Anterior cingulate cortex (tissue), 58 donors: ENCODE results near the gene GPR151.
A peak's percentile ranks its signal among the peaks of the same experiment; 100 is the strongest.

Source experiments
- DNase-seq, 58 donors: peaks; one replicate each; lab custom pipeline; 2025; lab: John Stamatoyannopoulos, UW

GPR151 gene

DNA sequence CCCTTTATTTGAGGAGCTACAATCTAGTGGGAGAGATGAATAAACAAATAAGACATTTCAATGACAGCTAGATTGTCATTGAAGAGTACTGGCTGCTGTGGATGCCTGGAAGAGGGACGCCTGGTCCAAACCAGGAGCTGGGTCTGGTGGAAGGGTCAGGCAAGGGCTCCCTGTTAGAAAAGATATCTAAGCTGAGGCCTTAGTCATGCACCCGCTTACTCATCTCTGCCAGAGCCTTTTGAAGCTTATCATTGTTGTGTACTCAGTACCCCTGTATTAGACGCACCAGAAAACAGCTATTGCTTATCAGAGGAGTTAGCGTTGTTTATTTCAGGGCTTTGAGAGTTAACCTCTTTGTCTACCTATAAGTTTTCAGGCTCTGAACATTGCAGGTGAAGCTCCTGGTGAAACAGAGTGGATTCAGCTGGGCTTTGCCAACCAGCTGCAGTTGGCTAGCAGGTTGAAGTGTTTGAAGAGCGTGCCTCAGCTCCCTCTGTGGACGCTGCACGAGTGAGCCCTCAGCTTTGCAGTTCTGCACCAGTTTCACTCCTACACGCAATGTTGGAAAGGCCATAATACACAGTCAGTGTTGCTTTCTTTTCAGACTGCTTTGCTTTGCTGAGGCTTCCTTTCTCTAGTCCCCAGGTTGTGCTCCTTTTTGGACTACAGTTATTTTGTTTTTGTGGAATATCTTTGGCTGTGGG, 5.6 kb upstream of the GPR151 start:
- DNase-seq, result no peak

DNA sequence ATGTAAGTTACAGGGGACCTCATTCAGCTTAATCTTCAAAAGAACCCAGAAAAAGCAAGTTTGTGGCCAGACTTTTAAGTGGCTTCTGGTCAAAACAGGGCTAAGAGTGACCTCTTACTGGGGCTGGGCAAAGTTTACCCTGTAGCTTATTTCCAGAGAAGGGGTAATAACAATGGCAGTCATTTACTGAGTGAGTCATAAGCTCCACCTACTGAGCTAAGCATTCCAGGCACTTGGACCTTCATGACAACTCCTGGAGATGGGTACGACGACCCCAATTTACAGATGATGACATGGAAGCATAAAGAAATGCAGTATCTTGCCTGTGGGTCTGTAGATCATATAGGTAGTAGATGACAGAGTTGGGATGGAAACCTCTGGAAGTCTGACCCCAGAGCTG, 4.7 kb upstream of the GPR151 start:
- no peak for DNase-seq

DNA sequence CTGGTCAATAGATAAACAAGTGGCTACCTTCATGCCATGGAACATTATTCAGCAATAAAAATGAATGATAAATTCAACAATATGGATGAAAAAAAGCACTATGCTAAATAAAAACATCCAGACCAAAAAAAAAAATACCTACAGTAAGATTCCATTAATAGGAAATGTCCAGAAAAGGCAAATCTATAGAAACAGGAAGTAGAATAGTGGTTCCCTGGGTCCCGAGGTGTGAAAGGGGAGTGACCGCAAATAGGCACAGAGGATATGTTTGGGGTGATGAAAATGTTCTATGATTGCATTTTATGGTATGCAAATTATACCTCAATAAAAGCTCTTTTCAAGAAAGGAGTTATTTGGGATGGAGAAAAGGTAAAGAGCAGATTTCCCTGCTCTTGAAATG, 3.6 kb upstream of the GPR151 start:
- no peak for DNase-seq

DNA sequence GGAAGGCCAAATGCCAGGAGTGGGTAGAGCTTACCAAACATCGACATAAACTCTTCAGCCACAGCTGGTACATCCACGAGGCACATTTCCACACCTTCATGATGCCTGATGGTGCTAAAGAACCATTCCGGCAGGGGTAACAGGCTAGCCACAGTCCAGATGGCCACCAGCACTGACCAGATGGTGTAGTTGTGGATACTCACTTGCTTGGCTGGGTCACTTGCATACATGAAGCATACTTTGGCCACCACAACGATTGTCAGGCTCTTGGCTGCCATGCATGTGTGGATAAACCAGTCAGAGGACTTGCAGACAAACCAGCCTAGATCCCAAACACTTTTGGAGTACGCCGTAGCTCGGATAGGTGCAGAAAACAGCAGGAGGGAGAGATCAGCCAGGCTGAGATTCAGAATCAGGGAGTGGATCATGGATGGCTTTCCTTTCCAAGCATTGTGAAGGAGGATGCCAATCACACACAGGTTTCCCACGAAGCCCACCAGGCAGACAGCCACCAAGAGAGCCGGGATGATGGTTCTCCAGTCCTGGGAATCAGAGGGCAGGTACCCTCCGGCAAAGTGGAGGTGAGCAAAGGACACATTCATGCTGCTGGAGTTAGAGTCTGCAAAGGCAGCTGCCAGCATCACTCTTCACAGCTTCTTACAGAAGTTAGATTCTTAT, 378 bp downstream of the GPR151 start:
- DNase-seq, result peak in 12 of 58 donors; percentile 3 to 60 (median 42)

DNA sequence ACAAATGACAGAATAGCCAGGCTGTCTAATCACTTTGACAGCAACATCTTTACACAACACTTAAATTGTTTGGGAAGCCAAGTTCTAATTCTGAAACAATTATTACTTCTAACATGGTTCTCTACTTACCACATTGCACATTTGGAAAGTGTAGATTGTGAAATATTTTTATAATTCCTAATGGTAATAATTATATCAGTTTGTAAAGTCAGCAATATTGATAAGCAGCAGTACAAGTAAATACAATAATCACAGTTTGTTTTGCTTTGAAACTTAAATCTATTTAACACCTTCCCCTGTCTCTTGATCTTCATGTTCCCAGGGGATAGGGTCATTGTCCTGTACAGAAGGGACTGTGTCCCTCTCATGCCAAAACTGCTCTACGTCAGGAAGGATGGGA, 1.4 kb downstream of the GPR151 start:
- no peak for DNase-seq

DNA sequence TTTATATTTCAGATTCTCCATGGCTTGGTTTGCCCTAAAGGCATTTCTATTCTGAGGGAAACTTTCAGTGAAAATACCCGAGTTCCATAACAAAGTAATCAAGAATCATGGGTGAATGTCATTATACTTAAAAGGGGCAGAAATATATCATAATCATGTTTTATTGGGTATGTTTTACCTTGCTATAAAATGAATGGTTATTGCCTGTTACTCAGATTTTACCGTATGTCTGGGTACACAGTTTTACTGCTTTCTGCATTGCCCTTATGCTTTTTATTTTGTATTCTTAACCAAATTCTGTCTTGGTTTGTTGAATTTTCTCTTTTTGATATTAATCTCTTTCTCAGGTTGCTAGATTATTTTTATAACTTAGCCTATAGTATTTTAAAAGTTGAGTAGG, 2.5 kb downstream of the GPR151 start:
- DNase-seq, result no peak

DNA sequence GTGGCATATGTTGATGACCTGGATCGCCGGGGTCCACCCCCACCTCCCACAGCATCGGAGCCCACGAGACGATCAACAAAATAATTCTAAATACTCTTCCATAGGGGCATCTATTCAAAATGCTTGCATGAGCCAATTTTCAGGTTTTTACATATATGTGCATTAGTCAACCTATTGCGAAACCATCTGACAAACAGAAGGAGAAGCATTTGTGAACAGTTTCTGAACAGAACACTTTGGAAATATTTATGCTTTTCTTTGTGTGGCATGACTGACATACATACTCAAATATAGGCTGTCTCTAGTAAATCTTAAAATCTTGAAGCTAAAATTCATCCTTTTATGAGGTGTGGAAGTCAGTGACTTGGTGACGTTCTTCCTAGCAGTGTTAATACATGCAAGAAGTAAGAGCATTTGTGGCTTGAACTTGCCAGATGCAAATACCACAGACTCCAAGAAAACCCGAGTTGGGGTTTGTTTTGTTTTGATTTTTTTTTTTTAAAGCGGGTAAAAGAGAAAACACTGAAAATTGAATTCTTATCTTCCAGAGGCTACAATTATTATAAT, 5.3 kb downstream of the GPR151 start:
- no peak for DNase-seq

DNA sequence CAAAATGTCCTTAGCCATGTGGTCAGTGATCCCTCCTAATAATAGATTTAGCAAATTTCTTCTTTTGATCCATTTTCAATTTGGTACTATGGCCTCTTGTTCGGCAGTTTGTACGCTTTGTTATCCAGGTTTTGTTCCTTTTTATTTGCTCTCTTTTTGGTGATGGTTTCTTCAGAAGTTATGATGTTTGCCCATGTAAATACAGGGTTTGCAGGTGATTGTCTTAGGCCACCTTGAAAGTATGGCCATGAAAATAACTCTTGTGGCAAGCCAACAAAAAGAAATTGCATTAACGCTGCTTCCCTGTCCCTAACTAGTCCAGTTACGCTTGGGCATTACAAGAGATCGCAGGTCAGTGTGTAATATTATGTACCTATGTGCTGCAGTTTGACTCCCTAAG, 8.6 kb downstream of the GPR151 start:
- no peak for DNase-seq

DNA sequence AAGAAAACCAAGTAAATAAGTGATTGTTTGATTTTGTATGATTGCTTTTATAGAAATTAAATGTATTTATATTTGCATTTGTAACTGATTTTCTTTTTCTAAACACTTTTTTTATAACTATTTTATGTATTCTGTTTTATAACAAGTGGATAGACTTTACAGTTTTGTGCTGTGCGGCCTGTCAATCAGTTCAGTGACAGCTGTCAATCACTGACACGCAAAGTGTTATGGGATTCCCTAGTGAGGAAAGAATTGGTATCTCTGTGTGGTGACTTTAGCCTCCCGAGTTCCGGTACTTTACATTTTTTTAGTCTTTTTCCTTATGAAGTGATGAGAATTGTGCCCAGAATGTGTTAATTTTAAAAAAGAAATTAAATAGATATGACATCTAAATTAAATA, 16.3 kb downstream of the GPR151 start:
- no peak for DNase-seq

DNA sequence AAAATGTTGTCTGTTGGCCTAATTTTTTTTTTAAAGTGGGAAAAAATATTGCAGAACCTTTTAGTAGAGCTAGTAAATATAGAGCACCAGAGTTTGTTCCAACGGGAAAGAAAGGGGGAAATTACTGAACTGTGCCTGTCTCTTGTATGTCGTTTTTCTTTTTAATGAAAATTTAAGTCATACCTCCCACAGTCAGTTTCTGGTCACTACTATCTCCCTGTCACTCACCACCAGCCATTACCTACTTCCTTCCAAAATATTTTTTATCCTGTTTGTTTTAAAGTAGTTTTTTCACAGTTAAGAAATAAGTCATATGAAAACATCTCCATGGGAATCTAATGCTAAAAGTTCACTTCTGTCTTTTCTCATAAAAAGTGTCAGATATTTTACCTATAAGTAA, 21.3 kb downstream of the GPR151 start:
- DNase-seq, result no peak

DNA sequence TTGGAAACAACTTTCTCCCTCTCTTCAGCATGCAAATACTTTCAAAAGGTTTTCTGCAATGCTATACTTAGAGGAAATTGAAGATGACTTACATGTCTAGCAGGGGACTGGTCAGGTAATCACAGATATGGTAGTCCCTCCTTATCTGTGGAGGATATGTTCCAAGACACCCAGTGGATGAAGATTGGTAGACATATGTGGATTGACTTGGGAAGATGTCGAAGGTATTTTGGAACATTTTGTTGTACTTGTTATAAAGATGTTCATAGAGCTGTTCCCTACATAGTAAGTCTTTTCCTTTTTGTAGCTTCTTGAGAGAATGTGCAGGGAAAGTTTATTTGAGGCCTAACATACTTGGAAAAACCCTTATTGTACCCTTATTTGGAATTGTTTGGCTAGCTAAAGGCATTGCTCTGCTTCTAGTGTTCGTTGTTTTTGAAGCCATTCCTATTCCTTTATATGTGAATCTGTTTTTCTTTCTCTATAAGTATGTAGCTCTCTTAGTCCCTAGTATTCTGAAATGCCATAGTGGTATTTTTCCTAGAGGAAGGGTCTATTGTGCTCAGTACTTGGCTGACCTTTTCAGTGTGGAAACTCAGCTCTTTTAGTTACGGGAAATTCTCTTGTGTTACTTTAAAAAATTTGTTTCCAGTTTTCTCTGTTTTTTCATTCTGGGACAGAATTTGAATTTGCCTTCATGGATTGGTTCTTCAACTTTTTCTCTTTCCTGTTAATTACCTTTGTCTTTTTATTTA, 25.7 kb downstream of the GPR151 start:
- no peak for DNase-seq

DNA sequence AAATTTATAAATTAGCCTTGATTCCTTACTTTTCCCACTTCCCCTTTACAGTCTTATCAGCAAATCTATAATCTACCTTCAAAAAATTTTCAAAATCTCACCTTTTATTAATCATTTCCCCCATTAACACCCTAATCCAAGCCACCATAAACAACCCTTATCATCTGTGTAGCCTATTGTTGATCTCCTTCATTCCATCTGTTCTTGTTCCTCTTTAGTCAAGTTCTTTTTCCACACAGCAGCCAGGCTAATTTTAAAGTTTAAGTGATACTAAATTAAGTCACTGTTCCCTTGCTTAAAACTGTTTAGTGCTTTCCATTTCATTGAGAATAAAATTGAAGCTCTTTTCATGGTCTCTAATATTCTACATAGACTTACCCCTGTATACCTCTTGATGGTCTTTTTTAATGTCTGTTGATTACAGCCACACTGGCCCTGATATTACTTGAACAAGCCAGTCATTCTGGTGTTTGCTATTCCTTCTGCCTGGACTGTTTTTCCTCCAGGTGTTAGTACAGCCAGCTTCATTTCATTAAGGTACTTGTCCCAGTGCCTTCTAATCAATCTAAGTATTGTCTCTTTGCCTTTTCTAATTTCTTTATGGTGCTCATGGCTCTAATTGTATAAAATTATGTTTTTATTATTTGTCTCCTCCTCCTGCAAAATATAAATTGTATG, 31.1 kb downstream of the GPR151 start:
- DNase-seq, result no peak

DNA sequence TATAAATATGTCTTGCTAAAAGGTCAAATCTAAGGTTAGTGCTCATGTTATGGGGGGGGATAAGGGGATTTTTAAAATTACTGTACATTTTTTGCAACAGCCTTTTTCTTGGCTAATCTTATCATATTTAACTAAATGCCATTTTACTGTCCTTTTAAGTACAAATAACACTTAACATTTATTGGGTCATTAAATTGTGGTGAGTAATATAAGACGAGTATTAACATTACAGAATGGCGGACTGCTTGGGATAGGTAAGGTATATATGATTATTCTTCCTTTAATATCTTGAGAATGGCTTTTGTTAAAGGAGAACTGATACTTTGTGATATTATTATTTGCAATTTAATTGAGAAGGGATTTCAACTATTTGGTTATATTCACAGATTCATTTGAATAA, 33.2 kb downstream of the GPR151 start:
- no peak for DNase-seq

DNA sequence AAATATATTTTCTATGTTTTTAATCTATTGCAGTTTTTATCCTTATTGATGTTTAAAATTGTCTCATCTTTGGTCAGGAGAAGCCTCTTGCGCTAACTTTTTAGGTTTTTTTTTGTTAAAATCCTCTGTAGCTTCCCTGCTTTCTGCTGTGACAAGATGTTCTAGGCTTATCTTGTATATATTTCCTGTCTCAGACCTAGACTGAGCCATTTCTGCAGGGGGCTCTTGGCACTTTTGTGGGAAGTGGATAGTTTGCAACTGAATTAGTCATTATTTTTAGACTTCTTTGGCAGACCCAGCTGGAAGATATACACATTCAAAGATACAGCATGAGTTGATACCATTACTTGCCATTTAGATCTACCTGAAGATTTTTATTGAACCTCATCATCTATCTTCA, 40.1 kb downstream of the GPR151 start:
- DNase-seq, result no peak

DNA sequence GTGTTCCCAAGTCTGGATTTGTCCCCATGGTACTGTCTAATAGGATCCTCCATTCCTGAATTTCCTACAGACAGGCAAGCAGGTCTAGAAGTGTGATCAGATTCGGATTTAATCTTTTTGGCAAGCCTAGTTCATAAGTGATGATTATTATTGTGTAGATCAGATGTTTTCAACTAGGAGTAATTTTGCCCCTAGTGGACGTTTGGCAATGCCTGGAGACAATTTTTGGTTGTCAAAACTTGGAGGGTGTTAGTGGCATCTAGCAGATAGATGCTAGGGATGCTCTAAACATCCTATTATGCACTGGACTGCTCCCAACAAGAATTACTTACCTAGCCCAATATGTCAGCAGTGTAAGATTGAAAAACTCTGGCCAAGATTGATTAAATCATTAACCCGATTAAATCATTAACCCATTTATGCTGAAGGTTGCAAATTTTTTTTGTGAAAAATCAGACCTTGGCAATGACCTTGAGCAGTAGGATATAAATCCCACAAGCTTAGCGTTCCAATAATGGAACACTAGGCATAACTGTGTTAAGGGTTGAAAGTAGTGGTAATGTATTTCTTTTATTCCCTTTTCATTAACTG, 40.7 kb downstream of the GPR151 start:
- no peak for DNase-seq

DNA sequence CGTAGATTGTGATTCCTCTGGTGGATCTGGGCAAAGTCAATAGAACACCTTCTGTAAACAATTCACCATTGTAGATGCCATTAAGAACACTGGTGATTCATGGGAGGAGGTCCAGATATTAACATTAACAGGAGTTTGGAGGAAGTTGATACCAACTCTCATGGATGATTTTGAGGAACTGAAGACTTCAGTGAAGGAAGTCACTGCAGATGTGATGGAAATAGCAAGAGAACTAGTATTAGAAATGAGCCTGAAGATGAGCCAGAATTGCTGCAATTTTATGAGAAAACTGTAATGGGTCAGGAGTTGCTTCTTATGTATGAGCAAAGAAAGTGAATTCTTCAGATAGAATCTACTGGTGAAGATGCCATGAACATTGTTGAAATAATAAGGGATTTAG, 41.9 kb downstream of the GPR151 start:
- no peak for DNase-seq

DNA sequence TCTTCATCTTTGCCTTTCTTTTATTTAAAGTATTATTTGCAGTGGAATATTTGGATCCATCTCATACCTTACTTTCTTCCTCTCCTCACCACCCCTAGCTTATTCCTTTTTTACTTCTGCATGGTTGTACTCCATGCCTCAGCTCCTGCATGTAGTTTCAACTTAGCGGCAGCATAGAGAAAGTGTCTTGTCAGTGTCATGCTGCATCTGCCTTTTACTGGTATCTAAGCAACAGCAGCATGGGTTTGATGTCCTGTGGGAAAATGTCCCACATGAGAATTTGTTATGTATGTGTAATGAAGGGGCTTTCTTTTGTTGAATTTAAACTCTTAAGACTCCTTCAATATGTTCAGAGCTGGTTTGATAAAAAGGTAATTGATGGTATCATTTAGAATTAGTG, 48.2 kb downstream of the GPR151 start:
- no peak for DNase-seq

DNA sequence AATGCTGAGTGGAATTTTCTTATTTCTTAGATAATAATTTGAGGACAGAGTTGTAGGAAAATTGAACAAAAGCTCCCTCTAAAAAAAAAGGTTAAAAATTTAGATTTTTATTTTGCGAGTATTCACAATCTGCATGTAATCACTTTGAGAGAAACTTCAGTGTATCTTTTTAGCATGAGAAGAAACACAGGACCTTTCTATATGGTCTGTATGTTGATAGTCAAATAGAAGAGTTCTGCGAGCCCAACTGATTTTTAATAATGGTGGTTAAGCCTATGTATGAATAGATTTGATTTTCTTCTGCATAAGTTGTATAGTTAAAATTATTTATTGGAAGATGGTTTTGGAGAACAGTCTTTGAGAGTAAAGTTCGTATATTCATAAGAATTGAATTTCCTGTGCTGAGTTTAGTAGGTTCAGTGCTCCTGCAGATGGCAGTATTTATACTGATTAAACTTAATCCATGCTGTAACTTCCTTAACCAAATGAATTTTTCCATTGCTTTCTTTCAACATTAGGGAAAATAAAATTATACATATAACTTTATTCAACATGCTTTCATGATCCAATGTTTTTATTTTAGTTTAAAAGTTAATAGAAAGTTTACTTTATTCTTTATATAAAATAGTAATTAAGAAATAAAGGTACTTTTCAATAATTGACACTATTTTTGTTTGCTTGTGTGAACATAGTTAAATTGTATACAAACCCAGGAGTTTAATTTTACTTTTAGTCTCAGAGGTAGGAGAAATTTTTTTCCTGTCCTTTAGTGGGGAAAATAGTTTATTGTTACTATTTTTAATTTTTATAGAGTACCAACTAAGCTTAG, 49.3 kb downstream of the GPR151 start:
- no peak for DNase-seq

DNA sequence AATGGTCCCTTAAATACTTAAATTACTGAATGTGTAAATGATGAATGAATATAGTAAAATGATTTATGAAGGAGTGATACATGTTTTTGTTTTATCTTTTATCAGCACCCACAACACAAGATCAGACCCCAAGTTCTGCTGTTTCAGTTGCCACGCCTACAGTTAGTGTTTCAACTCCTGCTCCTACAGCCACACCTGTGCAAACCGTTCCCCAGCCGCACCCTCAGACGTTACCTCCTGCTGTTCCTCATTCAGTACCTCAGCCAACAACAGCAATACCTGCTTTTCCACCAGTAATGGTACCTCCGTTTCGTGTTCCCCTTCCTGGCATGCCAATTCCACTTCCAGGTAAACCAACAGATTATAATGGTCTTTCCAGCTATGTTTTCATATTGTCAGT, 52.5 kb downstream of the GPR151 start:
- no peak for DNase-seq
